GM19455 (cell line): Measurements from ENCODE around the gene THAP2.
A peak's percentile ranks its signal among the peaks of the same experiment; 100 is the strongest.

Experiments
- ATAC-seq: cut with Tn5 transposase; IDR thresholded peaks from one replicate; pipeline ENCODE4 v1.9.1; 2021; ENCODE audit not compliant: unreplicated experiment

The THAP2 gene

DNA sequence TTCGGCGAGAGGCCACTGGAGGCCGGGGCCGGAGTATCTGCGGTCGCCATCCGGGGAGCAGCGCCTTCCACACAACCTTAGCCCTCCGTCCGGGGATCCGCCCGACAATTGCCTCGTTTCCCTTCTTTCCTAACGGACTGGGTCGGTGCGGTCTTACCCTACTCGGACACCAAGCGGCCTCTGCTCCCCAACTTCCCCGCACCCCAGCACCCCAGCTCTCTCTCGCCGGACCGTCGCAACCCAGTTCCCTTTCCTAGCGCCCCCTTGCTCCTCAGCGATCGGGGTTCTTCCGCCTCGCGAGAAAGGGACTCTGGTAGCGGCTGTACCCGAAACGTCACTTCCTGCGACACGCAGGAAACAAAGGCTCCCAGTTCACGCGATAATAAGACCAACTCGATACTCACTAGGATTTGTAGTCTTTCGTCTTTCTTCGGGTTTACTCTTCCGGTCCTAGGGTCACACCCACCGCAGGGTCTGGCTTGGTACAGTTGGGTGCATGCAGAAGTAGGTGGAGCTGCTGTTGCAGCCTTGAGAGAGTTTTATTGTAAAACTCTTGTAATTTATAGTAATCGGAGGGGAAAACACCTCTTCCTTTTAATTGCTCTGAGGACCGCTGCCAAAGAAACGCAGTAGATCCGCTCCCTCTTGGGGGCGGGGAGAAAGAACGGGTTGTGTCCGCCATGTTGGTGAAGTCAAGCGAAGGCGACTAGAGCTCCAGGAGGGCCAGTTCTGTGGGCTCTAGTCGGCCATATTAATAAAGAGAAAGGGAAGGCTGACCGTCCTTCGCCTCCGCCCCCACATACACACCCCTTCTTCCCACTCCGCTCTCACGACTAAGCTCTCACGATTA lies at the start of gene THAP2, which contains the start of gene ZFC3H1:
TSS of gene THAP2 (plus strand) at position 741 of the 850 bp plus-strand sequence. CDS start 209 bp downstream, outside the sequence.
TSS of gene ZFC3H1 (minus strand) at position 288 of the 850 bp plus-strand sequence. CDS start at position 50, 238 bp downstream.
- ATAC-seq, result peak; percentile 92

DNA sequence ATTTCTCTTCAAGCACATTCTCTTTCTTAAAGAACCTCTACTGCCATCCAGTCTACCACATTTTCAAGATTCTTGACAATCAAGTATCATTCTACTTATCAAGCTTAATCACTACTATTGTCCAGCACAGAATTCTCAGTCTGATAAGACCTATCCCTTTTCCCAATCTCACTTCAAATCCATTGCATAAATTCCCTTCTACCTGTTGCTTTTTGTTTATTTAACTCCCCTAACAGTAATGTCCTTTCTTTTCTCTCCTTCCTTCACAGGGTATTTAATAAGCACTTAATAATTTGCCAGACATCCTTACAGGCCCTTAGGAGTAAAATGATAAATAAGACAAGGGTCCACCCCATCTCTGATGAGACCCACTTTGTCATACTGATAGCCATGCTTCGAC lies 42.2 kb upstream of the THAP2 start:
- ATAC-seq, result no peak

DNA sequence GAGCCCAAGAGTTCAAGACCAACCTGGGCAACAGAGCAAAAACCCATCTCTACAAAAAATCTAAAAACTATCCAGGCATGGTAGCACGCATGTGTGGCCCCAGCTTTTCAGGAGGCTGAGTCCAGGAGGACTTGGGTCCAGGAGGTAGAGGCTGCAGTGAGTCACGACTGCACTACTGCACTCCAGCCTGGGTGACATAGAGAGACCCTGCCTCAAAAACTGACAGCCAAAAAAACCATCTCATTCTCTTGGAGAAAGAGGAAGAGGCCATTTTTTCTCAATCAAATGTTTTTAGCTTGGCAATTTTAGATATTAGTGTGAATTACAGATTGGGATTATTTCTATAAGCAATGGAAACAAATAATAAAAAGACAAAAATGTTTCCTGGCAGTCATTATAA lies 38.6 kb upstream of the THAP2 start:
- ATAC-seq, result no peak

GRCh38 chr12:71626098-71626497 lies 38.0 kb upstream of the THAP2 start:
- no peak for ATAC-seq

- no peak for ATAC-seq
Observed at GRCh38 chr12:71626768-71627167, 37.3 kb upstream of the THAP2 start.

DNA sequence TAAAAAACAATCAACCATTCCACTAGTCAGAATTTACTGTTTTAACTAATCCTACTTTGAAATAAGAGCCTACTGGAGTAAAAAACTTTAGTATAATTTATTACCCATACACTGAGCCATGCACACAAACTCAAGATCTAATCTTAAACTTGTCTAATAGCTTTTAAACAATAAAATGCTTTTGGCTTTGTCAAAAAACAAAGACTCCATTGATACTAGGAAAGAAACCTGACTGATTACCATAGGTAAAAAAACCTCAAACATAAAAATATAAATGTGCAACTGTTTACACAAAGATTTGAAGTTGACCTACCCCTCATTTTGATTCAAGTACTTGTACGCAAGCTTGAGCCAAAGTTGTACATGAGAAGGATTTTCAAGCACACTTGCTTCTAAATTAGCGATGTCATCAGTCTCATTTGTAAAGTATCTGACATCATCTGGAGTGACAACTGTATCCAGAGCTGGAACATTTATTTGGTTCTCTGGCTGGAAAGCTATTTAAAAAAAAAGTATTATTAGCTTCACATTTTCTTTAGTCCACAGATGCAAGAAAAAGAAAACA lies 36.6 kb upstream of the THAP2 start:
- ATAC-seq, result no peak

GRCh38 chr12:71636704-71637115 lies 27.4 kb upstream of the THAP2 start:
- no peak for ATAC-seq

DNA sequence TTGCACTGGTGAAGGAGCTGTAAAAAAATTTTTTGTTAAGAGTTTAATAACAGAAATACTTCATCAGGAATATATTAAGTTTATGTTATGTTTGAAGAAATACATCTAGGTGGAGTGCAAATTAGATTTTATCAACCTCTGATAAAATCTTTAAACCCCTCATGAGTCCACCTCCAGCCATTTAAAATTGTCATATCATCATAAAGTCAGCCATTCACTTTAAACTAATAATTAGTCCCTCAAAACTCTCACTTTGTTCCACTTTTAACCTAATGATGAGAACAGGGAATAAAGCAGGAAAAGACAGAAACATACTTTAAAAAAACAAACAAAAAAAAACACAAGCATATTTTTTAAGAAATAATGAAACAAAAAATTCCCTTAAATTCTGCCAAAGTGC lies 25.6 kb upstream of the THAP2 start:
- ATAC-seq, result no peak

GRCh38 chr12:71639341-71639760 lies 24.8 kb upstream of the THAP2 start:
- no peak for ATAC-seq

GRCh38 chr12:71640316-71640715 lies 23.8 kb upstream of the THAP2 start:
- ATAC-seq, result no peak

GRCh38 chr12:71641390-71641789 lies 22.7 kb upstream of the THAP2 start:
- no peak for ATAC-seq

GRCh38 chr12:71642264-71642663 lies 21.8 kb upstream of the THAP2 start:
- no peak for ATAC-seq

- ATAC-seq, result no peak
Observed at GRCh38 chr12:71645268-71645667, 18.8 kb upstream of the THAP2 start.

- no peak for ATAC-seq
Observed at GRCh38 chr12:71646512-71646911, 17.6 kb upstream of the THAP2 start.

GRCh38 chr12:71648537-71648936 lies 15.6 kb upstream of the THAP2 start:
- no peak for ATAC-seq

DNA sequence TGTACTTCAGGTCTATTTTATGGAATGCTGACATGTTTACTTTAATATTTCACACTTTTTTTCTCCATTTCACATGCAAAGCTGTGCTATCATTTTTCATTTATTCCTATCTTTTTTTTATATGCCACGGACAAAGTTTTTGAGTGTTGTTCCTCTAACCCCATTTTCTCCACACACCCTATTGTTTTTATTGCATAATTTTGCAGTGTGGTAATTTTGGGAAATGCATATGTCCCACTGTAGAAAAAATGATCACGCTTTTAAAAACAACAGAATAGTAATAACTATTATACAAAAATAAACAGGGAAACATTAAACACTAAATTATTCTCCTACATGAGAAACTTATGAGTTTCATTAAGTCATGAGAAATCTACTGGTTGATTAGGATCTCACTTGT lies 14.7 kb upstream of the THAP2 start:
- no peak for ATAC-seq

GRCh38 chr12:71652656-71653055 lies 11.4 kb upstream of the THAP2 start:
- ATAC-seq, result no peak

DNA sequence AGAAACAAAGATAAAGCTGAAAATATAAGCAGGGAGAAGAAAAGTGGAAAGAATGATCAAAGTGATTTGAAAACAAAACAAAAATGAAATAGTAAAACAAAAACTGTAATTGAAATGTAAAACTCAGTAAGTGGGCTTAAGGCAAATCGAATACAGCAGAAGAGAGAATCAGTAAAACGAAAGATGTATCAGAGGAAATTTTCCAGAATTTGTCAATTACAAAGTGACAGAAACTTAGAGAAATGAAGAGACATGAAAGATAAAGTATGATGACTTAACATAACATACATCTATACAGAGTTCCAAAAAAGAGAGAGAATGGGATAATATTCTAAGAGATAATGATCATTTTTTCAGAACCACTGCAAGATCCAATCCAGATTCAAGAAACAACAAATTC lies 11.0 kb upstream of the THAP2 start:
- no peak for ATAC-seq

GRCh38 chr12:71654200-71654599 lies 9.9 kb upstream of the THAP2 start:
- no peak for ATAC-seq

DNA sequence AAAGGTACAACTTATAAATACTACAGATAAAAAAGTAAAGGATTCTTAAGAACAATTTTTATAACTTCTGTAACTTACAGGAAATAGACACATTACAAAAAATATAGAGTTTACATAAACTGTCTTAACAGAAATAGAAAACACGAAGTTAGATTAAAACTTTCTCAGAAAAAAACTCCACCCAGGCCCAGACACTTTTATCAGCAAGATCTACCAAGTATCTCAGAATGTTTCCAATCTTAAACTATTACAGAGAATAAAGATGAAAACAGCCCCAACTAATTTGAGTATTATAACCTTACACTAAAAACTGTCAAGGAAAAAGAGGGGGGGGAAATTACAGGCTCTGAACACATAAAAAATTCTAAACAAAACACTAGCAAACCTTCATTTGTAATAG lies 8.6 kb upstream of the THAP2 start:
- no peak for ATAC-seq

- ATAC-seq, result no peak
Observed at GRCh38 chr12:71655907-71656306, 8.2 kb upstream of the THAP2 start.

- no peak for ATAC-seq
Observed at GRCh38 chr12:71656740-71657139, 7.4 kb upstream of the THAP2 start.
